Measurements from ENCODE around the gene TASOR2. TPM values are rescaled to one million over a fixed set of nuclear protein-coding genes. Genes with fewer than 3 reads are reported as not detected.

TASOR2 gene
- total RNA-seq, 1 experiment from 2014 or later: 67.3 TPM

DNA sequence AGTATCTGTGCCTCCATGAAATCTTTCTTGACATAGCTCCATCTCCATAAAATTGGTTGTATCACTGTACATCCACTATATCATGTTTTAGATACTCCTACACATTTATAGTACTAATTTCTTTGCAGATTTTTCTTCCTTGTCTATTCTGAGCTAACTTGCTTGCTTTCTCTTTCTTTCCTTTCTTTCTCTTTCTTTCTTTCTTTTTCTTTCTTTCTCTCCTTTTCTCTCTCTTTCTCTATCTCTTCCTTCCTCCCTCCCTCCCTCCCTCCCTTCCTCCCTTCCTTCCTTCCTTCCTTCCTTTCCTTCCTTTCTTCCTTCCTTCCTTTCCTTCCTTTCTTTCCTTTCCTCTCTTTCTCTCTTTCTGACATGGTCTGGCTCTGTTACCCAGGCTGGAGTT, 23.7 kb downstream of the TASOR2 start:
- Mint-ChIP-seq H3K4me1 (peaks cover 31% of the 10 kb centered on the region), H3K27ac (no peak overlapping the region), H3K36me3 (no peaks in the 10 kb centered on the region), H3K4me3 (no peak overlapping the region), H3K27me3 (ENCODE audit: low read depth) (no peaks in the 10 kb centered on the region), H3K9me3 (no peaks in the 10 kb centered on the region)
- no peak for ATAC-seq
- ChIA-PET CTCF (no interaction called here), POLR2A (no interaction called here)
- TF ChIP-seq, protein P1, sequence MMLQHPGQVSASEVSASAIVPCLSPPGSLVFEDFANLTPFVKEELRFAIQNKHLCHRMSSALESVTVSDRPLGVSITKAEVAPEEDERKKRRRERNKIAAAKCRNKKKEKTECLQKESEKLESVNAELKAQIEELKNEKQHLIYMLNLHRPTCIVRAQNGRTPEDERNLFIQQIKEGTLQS (CRISPR knock-in tag; conservative IDR thresholded peaks at IDR 0.05): no peak
- no peak for TF ChIP-seq MXD4 (CRISPR knock-in tag; IDR thresholded peaks at IDR 0.05; ENCODE audit: borderline replicate concordance)
- TF ChIP-seq, protein P2, sequence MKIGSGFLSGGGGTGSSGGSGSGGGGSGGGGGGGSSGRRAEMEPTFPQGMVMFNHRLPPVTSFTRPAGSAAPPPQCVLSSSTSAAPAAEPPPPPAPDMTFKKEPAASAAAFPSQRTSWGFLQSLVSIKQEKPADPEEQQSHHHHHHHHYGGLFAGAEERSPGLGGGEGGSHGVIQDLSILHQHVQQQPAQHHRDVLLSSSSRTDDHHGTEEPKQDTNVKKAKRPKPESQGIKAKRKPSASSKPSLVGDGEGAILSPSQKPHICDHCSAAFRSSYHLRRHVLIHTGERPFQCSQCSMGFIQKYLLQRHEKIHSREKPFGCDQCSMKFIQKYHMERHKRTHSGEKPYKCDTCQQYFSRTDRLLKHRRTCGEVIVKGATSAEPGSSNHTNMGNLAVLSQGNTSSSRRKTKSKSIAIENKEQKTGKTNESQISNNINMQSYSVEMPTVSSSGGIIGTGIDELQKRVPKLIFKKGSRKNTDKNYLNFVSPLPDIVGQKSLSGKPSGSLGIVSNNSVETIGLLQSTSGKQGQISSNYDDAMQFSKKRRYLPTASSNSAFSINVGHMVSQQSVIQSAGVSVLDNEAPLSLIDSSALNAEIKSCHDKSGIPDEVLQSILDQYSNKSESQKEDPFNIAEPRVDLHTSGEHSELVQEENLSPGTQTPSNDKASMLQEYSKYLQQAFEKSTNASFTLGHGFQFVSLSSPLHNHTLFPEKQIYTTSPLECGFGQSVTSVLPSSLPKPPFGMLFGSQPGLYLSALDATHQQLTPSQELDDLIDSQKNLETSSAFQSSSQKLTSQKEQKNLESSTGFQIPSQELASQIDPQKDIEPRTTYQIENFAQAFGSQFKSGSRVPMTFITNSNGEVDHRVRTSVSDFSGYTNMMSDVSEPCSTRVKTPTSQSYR (CRISPR knock-in tag; IDR thresholded peaks at IDR 0.05): no peak
- no peak for TF ChIP-seq ETV6 (CRISPR knock-in tag; IDR thresholded peaks at IDR 0.05)
- TF ChIP-seq GRHL2 (CRISPR knock-in tag; IDR thresholded peaks at IDR 0.05; ENCODE audit: insufficient replicate concordance, severe bottlenecking): no peak
- no peak for TF ChIP-seq EMX1 (CRISPR knock-in tag; IDR thresholded peaks at IDR 0.05)
- no peak for TF ChIP-seq SP1 (CRISPR knock-in tag; conservative IDR thresholded peaks at IDR 0.05)
- no peak for TF ChIP-seq NFE2L1 (CRISPR knock-in tag; IDR thresholded peaks at IDR 0.05)
- no peak for TF ChIP-seq ELF4 (CRISPR knock-in tag; IDR thresholded peaks at IDR 0.05; ENCODE audit: low read depth)
- TF ChIP-seq, protein P3, sequence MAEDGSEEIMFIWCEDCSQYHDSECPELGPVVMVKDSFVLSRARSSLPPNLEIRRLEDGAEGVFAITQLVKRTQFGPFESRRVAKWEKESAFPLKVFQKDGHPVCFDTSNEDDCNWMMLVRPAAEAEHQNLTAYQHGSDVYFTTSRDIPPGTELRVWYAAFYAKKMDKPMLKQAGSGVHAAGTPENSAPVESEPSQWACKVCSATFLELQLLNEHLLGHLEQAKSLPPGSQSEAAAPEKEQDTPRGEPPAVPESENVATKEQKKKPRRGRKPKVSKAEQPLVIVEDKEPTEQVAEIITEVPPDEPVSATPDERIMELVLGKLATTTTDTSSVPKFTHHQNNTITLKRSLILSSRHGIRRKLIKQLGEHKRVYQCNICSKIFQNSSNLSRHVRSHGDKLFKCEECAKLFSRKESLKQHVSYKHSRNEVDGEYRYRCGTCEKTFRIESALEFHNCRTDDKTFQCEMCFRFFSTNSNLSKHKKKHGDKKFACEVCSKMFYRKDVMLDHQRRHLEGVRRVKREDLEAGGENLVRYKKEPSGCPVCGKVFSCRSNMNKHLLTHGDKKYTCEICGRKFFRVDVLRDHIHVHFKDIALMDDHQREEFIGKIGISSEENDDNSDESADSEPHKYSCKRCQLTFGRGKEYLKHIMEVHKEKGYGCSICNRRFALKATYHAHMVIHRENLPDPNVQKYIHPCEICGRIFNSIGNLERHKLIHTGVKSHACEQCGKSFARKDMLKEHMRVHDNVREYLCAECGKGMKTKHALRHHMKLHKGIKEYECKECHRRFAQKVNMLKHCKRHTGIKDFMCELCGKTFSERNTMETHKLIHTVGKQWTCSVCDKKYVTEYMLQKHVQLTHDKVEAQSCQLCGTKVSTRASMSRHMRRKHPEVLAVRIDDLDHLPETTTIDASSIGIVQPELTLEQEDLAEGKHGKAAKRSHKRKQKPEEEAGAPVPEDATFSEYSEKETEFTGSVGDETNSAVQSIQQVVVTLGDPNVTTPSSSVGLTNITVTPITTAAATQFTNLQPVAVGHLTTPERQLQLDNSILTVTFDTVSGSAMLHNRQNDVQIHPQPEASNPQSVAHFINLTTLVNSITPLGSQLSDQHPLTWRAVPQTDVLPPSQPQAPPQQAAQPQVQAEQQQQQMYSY (CRISPR knock-in tag; IDR thresholded peaks at IDR 0.05): no peak
- no peak for TF ChIP-seq ZNF263 (CRISPR knock-in tag; IDR thresholded peaks at IDR 0.05; ENCODE audit: low read depth)
- TF ChIP-seq, protein P4, sequence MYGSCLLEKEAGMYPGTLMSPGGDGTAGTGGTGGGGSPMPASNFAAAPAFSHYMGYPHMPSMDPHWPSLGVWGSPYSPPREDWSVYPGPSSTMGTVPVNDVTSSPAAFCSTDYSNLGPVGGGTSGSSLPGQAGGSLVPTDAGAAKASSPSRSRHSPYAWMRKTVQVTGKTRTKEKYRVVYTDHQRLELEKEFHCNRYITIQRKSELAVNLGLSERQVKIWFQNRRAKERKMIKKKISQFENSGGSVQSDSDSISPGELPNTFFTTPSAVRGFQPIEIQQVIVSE (CRISPR knock-in tag; IDR thresholded peaks at IDR 0.05; ENCODE audit: borderline replicate concordance): no peak
- TF ChIP-seq, protein P5, sequence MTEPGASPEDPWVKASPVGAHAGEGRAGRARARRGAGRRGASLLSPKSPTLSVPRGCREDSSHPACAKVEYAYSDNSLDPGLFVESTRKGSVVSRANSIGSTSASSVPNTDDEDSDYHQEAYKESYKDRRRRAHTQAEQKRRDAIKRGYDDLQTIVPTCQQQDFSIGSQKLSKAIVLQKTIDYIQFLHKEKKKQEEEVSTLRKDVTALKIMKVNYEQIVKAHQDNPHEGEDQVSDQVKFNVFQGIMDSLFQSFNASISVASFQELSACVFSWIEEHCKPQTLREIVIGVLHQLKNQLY (CRISPR knock-in tag; IDR thresholded peaks at IDR 0.05): no peak
- TF ChIP-seq, protein P6, sequence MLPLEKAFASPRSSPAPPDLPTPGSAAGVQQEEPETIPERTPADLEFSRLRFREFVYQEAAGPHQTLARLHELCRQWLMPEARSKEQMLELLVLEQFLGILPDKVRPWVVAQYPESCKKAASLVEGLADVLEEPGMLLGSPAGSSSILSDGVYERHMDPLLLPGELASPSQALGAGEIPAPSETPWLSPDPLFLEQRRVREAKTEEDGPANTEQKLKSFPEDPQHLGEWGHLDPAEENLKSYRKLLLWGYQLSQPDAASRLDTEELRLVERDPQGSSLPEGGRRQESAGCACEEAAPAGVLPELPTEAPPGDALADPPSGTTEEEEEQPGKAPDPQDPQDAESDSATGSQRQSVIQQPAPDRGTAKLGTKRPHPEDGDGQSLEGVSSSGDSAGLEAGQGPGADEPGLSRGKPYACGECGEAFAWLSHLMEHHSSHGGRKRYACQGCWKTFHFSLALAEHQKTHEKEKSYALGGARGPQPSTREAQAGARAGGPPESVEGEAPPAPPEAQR (CRISPR knock-in tag; IDR thresholded peaks at IDR 0.05): no peak
- no peak for DNase-seq (ENCODE audit: low spot score)

DNA sequence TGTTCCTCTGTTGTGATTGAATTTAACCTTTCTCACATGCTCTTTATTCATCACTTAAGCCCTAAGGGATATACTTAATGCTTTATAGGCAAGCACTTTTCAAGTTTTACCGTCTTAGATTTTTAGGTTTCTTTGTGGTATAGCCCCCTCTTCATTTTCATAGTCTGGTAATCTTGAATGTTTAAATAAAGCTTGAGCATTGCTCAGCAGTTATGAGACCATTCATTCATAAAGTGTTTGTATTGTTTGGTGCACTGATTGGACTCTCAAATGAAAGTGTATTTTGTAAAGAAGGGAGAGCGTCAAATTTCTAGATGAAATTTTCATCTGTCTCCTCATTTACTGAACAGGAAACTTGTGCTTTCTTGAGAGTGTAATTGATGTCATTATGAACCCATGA, 25.2 kb downstream of the TASOR2 start:
- peaks cover 31% of the 10 kb centered on the region for H3K4me1 Mint-ChIP-seq
- ATAC-seq: no peak
- no peak overlapping the region for H3K4me3 Mint-ChIP-seq
- H3K27me3 Mint-ChIP-seq (ENCODE audit: low read depth): no peaks in the 10 kb centered on the region
- no peaks in the 10 kb centered on the region for H3K9me3 Mint-ChIP-seq
- CTCF ChIA-PET: no interaction called here
- POLR2A ChIA-PET: no interaction called here
- TF ChIP-seq, protein P7, sequence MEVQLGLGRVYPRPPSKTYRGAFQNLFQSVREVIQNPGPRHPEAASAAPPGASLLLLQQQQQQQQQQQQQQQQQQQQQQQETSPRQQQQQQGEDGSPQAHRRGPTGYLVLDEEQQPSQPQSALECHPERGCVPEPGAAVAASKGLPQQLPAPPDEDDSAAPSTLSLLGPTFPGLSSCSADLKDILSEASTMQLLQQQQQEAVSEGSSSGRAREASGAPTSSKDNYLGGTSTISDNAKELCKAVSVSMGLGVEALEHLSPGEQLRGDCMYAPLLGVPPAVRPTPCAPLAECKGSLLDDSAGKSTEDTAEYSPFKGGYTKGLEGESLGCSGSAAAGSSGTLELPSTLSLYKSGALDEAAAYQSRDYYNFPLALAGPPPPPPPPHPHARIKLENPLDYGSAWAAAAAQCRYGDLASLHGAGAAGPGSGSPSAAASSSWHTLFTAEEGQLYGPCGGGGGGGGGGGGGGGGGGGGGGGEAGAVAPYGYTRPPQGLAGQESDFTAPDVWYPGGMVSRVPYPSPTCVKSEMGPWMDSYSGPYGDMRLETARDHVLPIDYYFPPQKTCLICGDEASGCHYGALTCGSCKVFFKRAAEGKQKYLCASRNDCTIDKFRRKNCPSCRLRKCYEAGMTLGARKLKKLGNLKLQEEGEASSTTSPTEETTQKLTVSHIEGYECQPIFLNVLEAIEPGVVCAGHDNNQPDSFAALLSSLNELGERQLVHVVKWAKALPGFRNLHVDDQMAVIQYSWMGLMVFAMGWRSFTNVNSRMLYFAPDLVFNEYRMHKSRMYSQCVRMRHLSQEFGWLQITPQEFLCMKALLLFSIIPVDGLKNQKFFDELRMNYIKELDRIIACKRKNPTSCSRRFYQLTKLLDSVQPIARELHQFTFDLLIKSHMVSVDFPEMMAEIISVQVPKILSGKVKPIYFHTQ (CRISPR knock-in tag; IDR thresholded peaks at IDR 0.05): no peak
- DNase-seq (ENCODE audit: low spot score): no peak
- H3K27ac Mint-ChIP-seq: no peak overlapping the region
- no peaks in the 10 kb centered on the region for H3K36me3 Mint-ChIP-seq

Measured in WTC11 (cell line).